HEK293T (cell line): ENCODE measurements around the gene LCNL1.

Source experiments
- ARNT ChIP-seq: fragments of 450-650 bp; IDR thresholded peaks from 2 replicates; pipeline ENCODE4 v1.6.1; 2017; ENCODE audit warnings: mild to moderate bottlenecking
- BHLHE40 ChIP-seq: fragments of 450-650 bp; IDR thresholded peaks from 2 replicates; pipeline ENCODE4 v1.6.1; 2016; ENCODE audit warnings: mild to moderate bottlenecking, moderate library complexity, borderline replicate concordance
- CTBP1 ChIP-seq: fragments of 450-650 bp; IDR thresholded peaks from 2 replicates; pipeline ENCODE4 v1.6.1; 2016; ENCODE audit warnings: borderline replicate concordance
- ELF4 ChIP-seq: fragments of 450-650 bp; IDR thresholded peaks from 2 replicates; pipeline ENCODE4 v1.6.1; 2017; ENCODE audit warnings: antibody characterized with exemption
- FOXA1 ChIP-seq: fragments of 450-650 bp; IDR thresholded peaks from 2 replicates; pipeline ENCODE4 v1.6.1; 2016; ENCODE audit warnings: mild to moderate bottlenecking
- FOXK2 ChIP-seq: fragments of 450-650 bp; IDR thresholded peaks from 2 replicates; pipeline ENCODE4 v1.6.1; 2016; ENCODE audit warnings: mild to moderate bottlenecking
- FOXM1 ChIP-seq: fragments of 450-650 bp; IDR thresholded peaks from 2 replicates; pipeline ENCODE4 v1.6.1; 2017; ENCODE audit warnings: mild to moderate bottlenecking, borderline replicate concordance
- LEF1 ChIP-seq: fragments of 450-650 bp; IDR thresholded peaks from 2 replicates; pipeline ENCODE4 v1.6.1; 2017; ENCODE audit warnings: mild to moderate bottlenecking, borderline replicate concordance
- NFRKB ChIP-seq: fragments of 450-650 bp; IDR thresholded peaks from 2 replicates; pipeline ENCODE4 v1.6.1; 2016; ENCODE audit warnings: mild to moderate bottlenecking, moderate library complexity
- PKNOX1 ChIP-seq: fragments of 450-650 bp; IDR thresholded peaks from 2 replicates; pipeline ENCODE4 v1.6.1; 2016
- SP1 ChIP-seq: fragments of 450-650 bp; IDR thresholded peaks from 2 replicates; pipeline ENCODE4 v1.6.1; 2017
- SUZ12 ChIP-seq: fragments of 450-650 bp; IDR thresholded peaks from 2 replicates; pipeline ENCODE4 v1.6.1; 2016; ENCODE audit warnings: mild to moderate bottlenecking
- TARDBP ChIP-seq: fragments of 450-650 bp; IDR thresholded peaks from 2 replicates; pipeline ENCODE4 v1.6.1; 2016
- ZNF384 ChIP-seq: fragments of 450-650 bp; IDR thresholded peaks from 2 replicates; pipeline ENCODE4 v1.6.1; 2016

DNA sequence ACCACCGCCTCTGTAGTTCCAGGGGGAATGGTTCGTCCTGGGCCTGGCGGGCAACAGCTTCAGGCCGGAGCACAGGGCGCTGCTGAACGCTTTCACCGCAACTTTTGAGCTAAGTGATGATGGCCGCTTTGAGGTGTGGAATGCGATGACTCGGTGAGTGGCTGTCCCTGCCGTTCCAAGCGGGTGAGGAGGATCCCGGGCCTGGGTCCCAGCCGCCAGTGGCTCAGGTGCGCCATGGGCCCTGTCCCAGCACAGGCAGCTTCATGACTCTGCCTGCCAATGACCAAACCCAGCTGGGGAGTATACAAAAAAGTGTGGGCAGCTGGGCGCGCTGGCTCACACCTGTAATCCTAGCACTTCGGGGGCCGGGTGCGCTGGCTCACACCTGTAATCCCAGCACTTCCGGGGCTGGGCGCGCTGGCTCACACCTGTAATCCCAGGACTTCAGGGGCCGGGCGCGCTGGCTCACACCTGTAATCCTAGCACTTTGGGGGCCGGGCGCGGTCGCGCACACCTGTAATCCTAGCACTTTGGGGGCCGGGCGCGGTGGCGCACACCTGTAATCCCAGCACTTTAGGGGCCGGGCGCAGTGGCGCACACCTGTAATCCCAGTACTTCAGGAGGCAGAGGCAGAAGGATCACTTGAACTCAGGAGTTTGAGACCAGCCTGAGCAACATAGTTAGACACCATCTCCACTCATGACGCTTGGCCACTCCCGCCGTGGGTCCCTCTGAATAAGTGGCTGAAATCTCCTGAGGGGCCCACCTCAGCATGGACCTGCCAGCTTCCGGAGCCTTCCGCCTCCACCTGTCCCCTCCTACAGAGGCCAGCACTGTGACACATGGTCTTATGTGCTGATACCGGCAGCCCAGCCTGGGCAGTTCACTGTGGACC, 29.7 kb upstream of the LCNL1 start:
- TF ChIP-seq NFRKB (no peak), FOXM1 (no peak), SUZ12 (no peak), SP1 (no peak), ZNF384 (no peak), FOXA1 (no peak), BHLHE40 (no peak), PKNOX1 (no peak), ARNT (no peak), ELF4 (no peak), LEF1 (no peak), FOXK2 (no peak), CTBP1 (no peak), TARDBP (no peak)
